K562 (cell line): ENCODE results near the gene LMNB1. TPM values are rescaled to one million over a fixed set of nuclear protein-coding genes. Genes with fewer than 3 reads are reported as not detected.

ENCODE experiments used
- ATAC-seq: fragments of 200-7000 bp; cut with Tn5 transposase; 3 replicates; pipeline ENCODE4 v1.9.1; 2020; ENCODE audit warnings: moderate library complexity
- BruUV-seq: library from RNA; stranded (reverse); fragments of 400-500 nt; replicated peaks from 2 replicates; lab custom pipeline; 2021; lab: Mats Ljungman, UMichigan
- CTCF ChIA-PET: fragments of 300-600 bp; formaldehyde crosslinking; extraction: SDS; loops from one replicate; lab custom pipeline; 2021; ENCODE audit warnings: low intra/inter-chr PET ratio; lab: Yijun Ruan, JAX
- POLR2A ChIA-PET: fragments of 300-600, 350-650 bp; sonication (Branson Sonifier 250); formaldehyde crosslinking; extraction: SDS; loops from one replicate; lab custom pipeline; 2021; ENCODE audit warnings: antibody characterized with exemption, inconsistent platforms; lab: Yijun Ruan, JAX
- DNase-seq, 4 experiments: peaks; one replicate each; pipeline versions ENCODE4 v3.0.0 to v3.0.0-alpha.2; 2011 to 2018; ENCODE audit warnings: low spot score in 3 of 4, mixed read lengths in 3 of 4; ENCODE audit errors: extremely low read depth in 1 of 4
- FAIRE-seq: peaks from 2 replicates; lab custom pipeline; 2011; peaks lifted over from hg19 to GRCh38; lab: Jason Lieb, UNC
- H2AFZ ChIP-seq: 2 replicates; pipeline ENCODE4 v1.6.0; 2011; ENCODE audit warnings: low read depth, low read length, control low read depth, inconsistent platforms
- H3K27ac ChIP-seq: fragments of 200-600 bp; 3 replicates; pipeline ENCODE4 v1.8.0; 2011; ENCODE audit warnings: low read depth, mild to moderate bottlenecking, control low read depth, inconsistent platforms, low read length, moderate library complexity, mixed read lengths; ENCODE audit errors: extremely low read depth
- H3K27me3 ChIP-seq, 2 experiments: fragments of 300-600 bp in 1 of 2; 2 replicates in 1 of 2; 3 replicates in 1 of 2; pipeline versions ENCODE4 v1.6.0 to v1.8.0; 2011; ENCODE audit warnings: inconsistent platforms in 2 of 2, low read length in 2 of 2, mild to moderate bottlenecking in 1 of 2, mixed read lengths in 1 of 2, moderate library complexity in 1 of 2; ENCODE audit not compliant: control insufficient read depth in 2 of 2, insufficient read depth in 2 of 2
- H3K36me3 ChIP-seq: fragments of 300-600 bp; 3 replicates; pipeline ENCODE4 v1.8.0; 2011; ENCODE audit warnings: mild to moderate bottlenecking, low read length, inconsistent platforms; ENCODE audit not compliant: control insufficient read depth, insufficient read depth
- H3K4me1 ChIP-seq, 2 experiments: fragments of 200-600 bp in 1 of 2; replicated peaks in 1 of 2; 2 replicates in 1 of 2; 3 replicates in 1 of 2; pipeline versions ENCODE4 v1.5.1 to v1.8.0; 2011; ENCODE audit warnings: inconsistent platforms in 2 of 2, low read length in 2 of 2, mild to moderate bottlenecking in 1 of 2, mixed read lengths in 1 of 2, moderate library complexity in 1 of 2; ENCODE audit not compliant: control insufficient read depth in 2 of 2, insufficient read depth in 2 of 2
- H3K4me2 ChIP-seq: 2 replicates; pipeline ENCODE4 v1.6.1; 2011; ENCODE audit warnings: low read length, control low read depth, inconsistent platforms, mixed read lengths; ENCODE audit not compliant: insufficient read depth
- H3K4me3 ChIP-seq: fragments of 200-600 bp; sonication (generic), shearing (Covaris generic); 2 replicates; pipeline ENCODE4 v1.5.1; 2016; ENCODE audit warnings: control low read depth, inconsistent platforms
- H3K79me2 ChIP-seq: fragments of 200-600 bp; 3 replicates; pipeline ENCODE4 v1.8.0; 2011; ENCODE audit warnings: low read length, inconsistent platforms; ENCODE audit not compliant: control insufficient read depth, insufficient read depth
- H3K9ac ChIP-seq, 2 experiments: 2 replicates each; pipeline versions ENCODE4 v1.6.0 to v1.6.1; 2011; ENCODE audit warnings: low read depth in 2 of 2, low read length in 2 of 2, control low read depth in 1 of 2, inconsistent platforms in 1 of 2, mild to moderate bottlenecking in 1 of 2, mixed read lengths in 1 of 2; ENCODE audit not compliant: insufficient read depth in 1 of 2
- H3K9me1 ChIP-seq: one replicate; pipeline ENCODE4 v1.6.0; 2011; ENCODE audit warnings: inconsistent platforms, mild to moderate bottlenecking, low read length, moderate library complexity; ENCODE audit not compliant: control insufficient read depth, insufficient read depth
- H3K9me3 ChIP-seq: replicated peaks from 2 replicates; pipeline ENCODE4 v1.5.1; 2011; ENCODE audit warnings: low read depth, low read length, inconsistent platforms; ENCODE audit not compliant: control insufficient read depth, insufficient read depth
- H4K20me1 ChIP-seq: replicated peaks from 2 replicates; pipeline ENCODE4 v1.6.1; 2011; ENCODE audit warnings: low read length, inconsistent platforms, mixed read lengths; ENCODE audit not compliant: control insufficient read depth, insufficient read depth
- ARID1B ChIP-seq: fragments of 450-650 bp; IDR thresholded peaks from 2 replicates; pipeline ENCODE4 v1.6.1; 2016; ENCODE audit warnings: antibody characterized with exemption, mild to moderate bottlenecking, inconsistent platforms
- FOXP4 ChIP-seq: sonication (generic); formaldehyde crosslinking; IDR thresholded peaks from 2 replicates; pipeline ENCODE4 v1.8.0; 2022; ENCODE audit warnings: mild to moderate bottlenecking, missing genetic modification reagents, borderline replicate concordance
- HNRNPLL ChIP-seq: fragments of 200-400 bp; formaldehyde crosslinking; IDR thresholded peaks from 2 replicates; pipeline ENCODE4 v1.6.1; 2017; ENCODE audit warnings: low read length, low read depth, mild to moderate bottlenecking; ENCODE audit not compliant: poor library complexity, severe bottlenecking
- MXI1 ChIP-seq: IDR thresholded peaks from 2 replicates; pipeline ENCODE4 v1.6.1; 2011; ENCODE audit warnings: low read depth, mild to moderate bottlenecking, improper control_type of control experiment, low read length
- NR1H2 ChIP-seq: sonication (generic); formaldehyde crosslinking; IDR thresholded peaks from 2 replicates; pipeline ENCODE4 v1.4.0; 2020; ENCODE audit warnings: mild to moderate bottlenecking, missing genetic modification reagents
- NR2C1 ChIP-seq, 2 experiments: fragments of 450-650 bp; IDR thresholded peaks; 2 replicates each; pipeline ENCODE4 v1.6.1; 2017; ENCODE audit warnings: mild to moderate bottlenecking in 2 of 2, antibody characterized with exemption in 1 of 2, inconsistent platforms in 1 of 2, missing compliant biosample characterization in 1 of 2, missing genetic modification characterization in 1 of 2
- POLR2B ChIP-seq: fragments of 450-650 bp; IDR thresholded peaks from 2 replicates; pipeline ENCODE4 v1.6.1; 2018; ENCODE audit warnings: low read depth; ENCODE audit not compliant: partially characterized antibody
- PTTG1 ChIP-seq: fragments of 450-650 bp; IDR thresholded peaks from 2 replicates; pipeline ENCODE4 v1.6.1; 2016; ENCODE audit warnings: low read depth, mild to moderate bottlenecking, missing genetic modification characterization, missing compliant biosample characterization
- RBM14 ChIP-seq: fragments of 200-400 bp; formaldehyde crosslinking; IDR thresholded peaks from 2 replicates; pipeline ENCODE4 v1.6.1; 2018; ENCODE audit warnings: low read depth, mild to moderate bottlenecking, low read length, moderate library complexity, borderline replicate concordance; ENCODE audit not compliant: insufficient read depth
- RBM34 ChIP-seq: fragments of 200-400 bp; formaldehyde crosslinking; IDR thresholded peaks from 2 replicates; pipeline ENCODE4 v1.6.1; 2018; ENCODE audit warnings: low read length, borderline replicate concordance; ENCODE audit not compliant: insufficient read depth
- SRSF9 ChIP-seq: fragments of 200-400 bp; formaldehyde crosslinking; IDR thresholded peaks from 2 replicates; pipeline ENCODE4 v1.6.1; 2017; ENCODE audit warnings: low read depth, low read length, borderline replicate concordance
- ZNF184 ChIP-seq: sonication (generic); formaldehyde crosslinking; IDR thresholded peaks from 2 replicates; pipeline ENCODE4 v1.5.0; 2020; ENCODE audit warnings: missing genetic modification reagents
- ZNF311 ChIP-seq: fragments of 250-450 bp; sonication (Bioruptor Pico); IDR thresholded peaks from 2 replicates; pipeline ENCODE4 v1.4.0; 2020; ENCODE audit warnings: mild to moderate bottlenecking, moderate library complexity
- ZNF347 ChIP-seq: fragments of 450-650 bp; formaldehyde crosslinking; IDR thresholded peaks from 2 replicates; pipeline ENCODE4 v1.4.0; 2020; ENCODE audit warnings: low read depth, mild to moderate bottlenecking, moderate library complexity
- ZNF431 ChIP-seq: sonication (generic); formaldehyde crosslinking; IDR thresholded peaks from 2 replicates; pipeline ENCODE4 v1.8.0; 2022; ENCODE audit warnings: mild to moderate bottlenecking, missing genetic modification reagents
- ZNF57 ChIP-seq: fragments of 450-650 bp; formaldehyde crosslinking; IDR thresholded peaks from 2 replicates; pipeline ENCODE4 v1.4.0; 2020; ENCODE audit warnings: mild to moderate bottlenecking, moderate library complexity
- ZNF699 ChIP-seq: fragments of 250-450 bp; sonication (Bioruptor Pico); IDR thresholded peaks from 2 replicates; pipeline ENCODE4 v1.8.0; 2021; ENCODE audit warnings: mild to moderate bottlenecking, moderate library complexity; ENCODE audit not compliant: insufficient replicate concordance
- ZNF766 ChIP-seq: fragments of 200-800 bp; sonication (Bioruptor generic); conservative IDR thresholded peaks from 2 replicates; pipeline ENCODE4 v1.6.1; 2016; ENCODE audit warnings: missing genetic modification characterization, missing compliant biosample characterization
- WGBS: fragments of 100-300 bp; shearing (Covaris generic); methylation state at CpG from one replicate; pipeline ENCODE4 v1.1.6; 2016; ENCODE audit warnings: low coverage, mixed read lengths; ENCODE audit not compliant: insufficient coverage; ENCODE audit errors: missing lambda C conversion rate; 5-methylcytosine and 5-hydroxymethylcytosine counted together
- in situ Hi-C: fragments of 300-500 bp; cut with MboI; formaldehyde crosslinking; loops from 4 replicates; pipeline ENCODE4 v1.15.0; 2018; ENCODE audit warnings: inconsistent platforms, mixed read lengths
- intact Hi-C: fragments of 100-400 bp; cut with micrococcal nuclease; formaldehyde crosslinking; loops from 2 replicates; pipeline ENCODE4 v1.14.2; 2022
- polyA plus RNA-seq, 8 experiments: library from polyadenylated mRNA; depleted of rRNA in 4 of 8; stranded (reverse) in 5 of 8; unstranded in 3 of 8; fragments of >200 nt; fragmentation: Nextera tagmentation in 2 of 8; fragmentation: Illumina TruSeq in 1 of 8; extraction: Ambion mirVana in 2 of 8; extraction: Trizol in 1 of 8; gene quantifications; 2 replicates each; pipeline versions ENCODE4 v1.2.1 to v1.2.3, GENCODE V29; 2011 to 2014; ENCODE audit warnings: inconsistent platforms in 1 of 8, missing spikeins in 1 of 8
- total RNA-seq, 7 experiments: library from RNA; depleted of rRNA in 6 of 7; stranded (reverse); fragments of >200 nt in 6 of 7; fragmentation: Illumina TruSeq in 2 of 7; extraction: Trizol in 2 of 7; gene quantifications; 2 replicates each; pipeline versions ENCODE4 v1.2.1 to v1.2.3, GENCODE V29; 2011 to 2021; ENCODE audit warnings: low replicate concordance in 1 of 7
- TF ChIP-seq, protein P1 (sequence below): IDR thresholded peaks from 3 replicates; pipeline ENCODE4 v1.6.1; 2011; ENCODE audit warnings: borderline replicate concordance, mild to moderate bottlenecking; ENCODE audit not compliant: insufficient read length, insufficient read depth
- TF ChIP-seq, protein P2 (sequence below): fragments of 250-450 bp; sonication (Bioruptor Pico); IDR thresholded peaks from 2 replicates; pipeline ENCODE4 v1.8.0; 2021; ENCODE audit warnings: borderline replicate concordance, mild to moderate bottlenecking, moderate library complexity; ENCODE audit not compliant: poor library complexity, severe bottlenecking

LMNB1 gene
- total and polyA plus RNA-seq, 9 of the 15 experiments (the other 6 are each of a cell fraction or from before 2014, with no cell fraction given), result 2.8 to 190 (median 131) TPM

DNA sequence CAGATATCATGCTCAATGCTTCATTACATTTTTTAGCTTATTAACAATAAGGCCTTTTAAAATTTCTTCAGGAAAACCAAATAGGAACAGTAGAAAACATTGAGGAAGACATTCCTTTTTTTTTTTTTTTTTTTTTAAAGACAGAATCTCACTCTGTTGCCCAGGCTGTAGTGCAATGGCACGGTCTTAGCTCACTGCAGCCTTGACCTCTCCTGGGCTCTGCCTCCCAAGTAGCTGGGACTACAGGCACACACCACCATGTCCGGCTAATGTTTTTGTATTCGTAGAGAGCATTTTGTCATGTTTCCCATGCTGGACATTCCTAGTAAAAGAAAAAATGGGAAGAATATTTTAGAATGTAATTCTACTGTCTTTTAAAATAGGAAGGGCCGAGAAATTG is 60.3 kb downstream of the LMNB1 start:
- H3K4me3 ChIP-seq, result no peak overlapping the region
- H3K27me3 ChIP-seq, result no peaks in the 10 kb centered on the region
- H3K4me1 ChIP-seq, result no peaks in the 10 kb centered on the region; a peak in 1 of 5 replicates
- no peak overlapping the region for H2AFZ ChIP-seq
- no peaks in the 10 kb centered on the region for H3K9me3 ChIP-seq
- DNase-seq, result no peak
- POLR2A ChIA-PET, result interaction anchor here (1.3 kb wide), 1 partner anchor 11 kb away, joined by 3 read pairs; no protein-coding TSS in a partner anchor
- no peaks in the 10 kb centered on the region for H3K79me2 ChIP-seq
- ATAC-seq, result 0 out of 3 replicates have a peak, but pooled peaks have one; percentile 29
- H3K9ac ChIP-seq, result no peak overlapping the region
- H4K20me1 ChIP-seq, result no peaks in the 10 kb centered on the region
- H3K4me2 ChIP-seq, result no peak overlapping the region
- no peaks in the 10 kb centered on the region for H3K9me1 ChIP-seq
- TF ChIP-seq ZNF311, result no peak
- TF ChIP-seq PTTG1 (tag), result no peak
- no peak for TF ChIP-seq ZNF431 (CRISPR knock-in tag)
- no peak for TF ChIP-seq SRSF9
- no peak for TF ChIP-seq FOXP4 (CRISPR knock-in tag)
- no peak for TF ChIP-seq ZNF57 (CRISPR knock-in tag)
- no peak for TF ChIP-seq NR2C1 (IDR thresholded peaks at IDR 0.05)
- no peak for TF ChIP-seq NR2C1 (tag; IDR thresholded peaks at IDR 0.05)
- TF ChIP-seq, protein P1, sequence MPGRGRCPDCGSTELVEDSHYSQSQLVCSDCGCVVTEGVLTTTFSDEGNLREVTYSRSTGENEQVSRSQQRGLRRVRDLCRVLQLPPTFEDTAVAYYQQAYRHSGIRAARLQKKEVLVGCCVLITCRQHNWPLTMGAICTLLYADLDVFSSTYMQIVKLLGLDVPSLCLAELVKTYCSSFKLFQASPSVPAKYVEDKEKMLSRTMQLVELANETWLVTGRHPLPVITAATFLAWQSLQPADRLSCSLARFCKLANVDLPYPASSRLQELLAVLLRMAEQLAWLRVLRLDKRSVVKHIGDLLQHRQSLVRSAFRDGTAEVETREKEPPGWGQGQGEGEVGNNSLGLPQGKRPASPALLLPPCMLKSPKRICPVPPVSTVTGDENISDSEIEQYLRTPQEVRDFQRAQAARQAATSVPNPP, result no peak
- TF ChIP-seq HNRNPLL, result no peak
- TF ChIP-seq RBM34, result no peak
- no peak for TF ChIP-seq POLR2B
- TF ChIP-seq ZNF184, result no peak
- TF ChIP-seq, protein P2, sequence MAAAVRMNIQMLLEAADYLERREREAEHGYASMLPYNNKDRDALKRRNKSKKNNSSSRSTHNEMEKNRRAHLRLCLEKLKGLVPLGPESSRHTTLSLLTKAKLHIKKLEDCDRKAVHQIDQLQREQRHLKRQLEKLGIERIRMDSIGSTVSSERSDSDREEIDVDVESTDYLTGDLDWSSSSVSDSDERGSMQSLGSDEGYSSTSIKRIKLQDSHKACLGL, result no peak
- no peak for TF ChIP-seq MXI1
- no peak for TF ChIP-seq ZNF699 (CRISPR knock-in tag)
- no peak for TF ChIP-seq RBM14
- no peak for TF ChIP-seq ZNF347 (CRISPR knock-in tag)
- TF ChIP-seq NR1H2, result no peak
- no peak for TF ChIP-seq ZNF766 (CRISPR knock-in tag)
- TF ChIP-seq ARID1B, result no peak
- FAIRE-seq, result no peak
- CTCF ChIA-PET, result interaction anchor here (2.0 to 2.7 kb wide), 2 partner anchors 476 to 656 kb away, joined by 14 to 16 read pairs; no protein-coding TSS in a partner anchor
- 100% methylated on average over 4 of the region's 4 CpGs for WGBS
- H3K36me3 ChIP-seq, result peaks cover 61% of the 10 kb centered on the region
- intact Hi-C loops (no loop called here), in situ Hi-C loops (no loop called here)
- no peak overlapping the region for H3K27ac ChIP-seq
- no TSS peak for BruUV-seq
